ENCODE measurements around the gene CACHD1. TPM values are rescaled to one million over a fixed set of nuclear protein-coding genes. Genes with fewer than 3 reads are reported as not detected.

Gene CACHD1
- total RNA-seq, 4 donors from 2014 or later = 6.9 to 14.7 (median 11.6) TPM

- WGBS = 80% methylated on average over 4 of the region's 4 CpGs
- no peak for DNase-seq (ENCODE audit: low spot score in 2 of 2)
- TF ChIP-seq EP300 (IDR thresholded peaks at IDR 0.05) = no peak
These were observed 160.7 kb downstream of the CACHD1 start for GRCh38 chr1:64630611-64631010.

GRCh38 chr1:64631346-64632034, 161.6 kb downstream of the CACHD1 start:
- H3K36me3 ChIP-seq = no peaks in the 10 kb centered on the region
- no peaks in the 10 kb centered on the region for H3K27me3 ChIP-seq
- no peak overlapping the region for H3K27ac ChIP-seq
- no peaks in the 10 kb centered on the region for H3K9me3 ChIP-seq
- TF ChIP-seq POLR2A (IDR thresholded peaks at IDR 0.05) (no peak), POLR2AphosphoS5 (IDR thresholded peaks at IDR 0.05) (no peak), EP300 (IDR thresholded peaks at IDR 0.05) (no peak), CTCF (IDR thresholded peaks at IDR 0.05) (no peak)
- WGBS = 58% methylated on average over 3 of the region's 3 CpGs
- DNase-seq (ENCODE audit: low spot score in 2 of 2) = no peak
- no peak overlapping the region for H3K4me3 ChIP-seq
- no peaks in the 10 kb centered on the region for H3K4me1 ChIP-seq

More at GRCh38 chr1:64630611-64631010, 160.7 kb downstream of the CACHD1 start:
- Histone ChIP-seq H3K4me1 (no peaks in the 10 kb centered on the region), H3K27ac (no peak overlapping the region), H3K27me3 (no peaks in the 10 kb centered on the region), H3K4me3 (no peak overlapping the region), H3K36me3 (no peaks in the 10 kb centered on the region), H3K9me3 (no peaks in the 10 kb centered on the region)

GRCh38 chr1:64632936-64633335, 163.0 kb downstream of the CACHD1 start:
- no peak for DNase-seq (ENCODE audit: low spot score in 2 of 2)
- WGBS = 93% methylated on average over 6 of the region's 6 CpGs
- TF ChIP-seq EP300 (IDR thresholded peaks at IDR 0.05) (no peak), CTCF (IDR thresholded peaks at IDR 0.05) (no peak), POLR2AphosphoS5 (IDR thresholded peaks at IDR 0.05) (no peak), POLR2A (IDR thresholded peaks at IDR 0.05) (no peak)
- no peak overlapping the region for H3K4me3 ChIP-seq
- no peaks in the 10 kb centered on the region for H3K27me3 ChIP-seq
- no peaks in the 10 kb centered on the region for H3K36me3 ChIP-seq
- H3K4me1 ChIP-seq = no peaks in the 10 kb centered on the region
- H3K9me3 ChIP-seq = no peaks in the 10 kb centered on the region
- H3K27ac ChIP-seq = no peak overlapping the region

GRCh38 chr1:64645735-64646134, 175.8 kb downstream of the CACHD1 start:
- no peaks in the 10 kb centered on the region for H3K4me1 ChIP-seq
- no peaks in the 10 kb centered on the region for H3K9me3 ChIP-seq
- 90% methylated on average over 3 of the region's 3 CpGs for WGBS
- H3K27ac ChIP-seq = no peak overlapping the region
- peaks cover 26% of the 10 kb centered on the region for H3K36me3 ChIP-seq
- no peak overlapping the region for H3K4me3 ChIP-seq
- DNase-seq (ENCODE audit: low spot score in 2 of 2) = no peak
- H3K27me3 ChIP-seq = no peaks in the 10 kb centered on the region
- TF ChIP-seq CTCF (IDR thresholded peaks at IDR 0.05) (no peak), POLR2AphosphoS5 (IDR thresholded peaks at IDR 0.05) (no peak), POLR2A (IDR thresholded peaks at IDR 0.05) (no peak), EP300 (IDR thresholded peaks at IDR 0.05) (no peak)

- DNase-seq (ENCODE audit: low spot score in 2 of 2) = no peak
- Histone ChIP-seq H3K4me1 (no peaks in the 10 kb centered on the region), H3K36me3 (peaks cover 16% of the 10 kb centered on the region), H3K9me3 (no peaks in the 10 kb centered on the region), H3K27ac (no peak overlapping the region), H3K4me3 (no peak overlapping the region), H3K27me3 (no peaks in the 10 kb centered on the region)
- 93% methylated on average over 2 of the region's 2 CpGs for WGBS
- no peak for TF ChIP-seq EP300 (IDR thresholded peaks at IDR 0.05)
- TF ChIP-seq POLR2A (IDR thresholded peaks at IDR 0.05) = no peak
- no peak for TF ChIP-seq POLR2AphosphoS5 (IDR thresholded peaks at IDR 0.05)
- TF ChIP-seq CTCF (IDR thresholded peaks at IDR 0.05) = no peak
These were observed 180.5 kb downstream of the CACHD1 start for GRCh38 chr1:64650411-64650810.
